CD4-positive, alpha-beta T cell treated with Interleukin-15 for 1 hour (primary cell): ENCODE data around the gene SLC22A14.
"Not testable (repeated sequence)": the region's sequence is repeated elsewhere in the genome, so short reads cannot be mapped to it uniquely, and the experiment has no call there.

ENCODE experiments used
- DNase-seq: peaks from one replicate; pipeline ENCODE4 v3.0.0-alpha.2; 2020

SLC22A14 gene, protein sequence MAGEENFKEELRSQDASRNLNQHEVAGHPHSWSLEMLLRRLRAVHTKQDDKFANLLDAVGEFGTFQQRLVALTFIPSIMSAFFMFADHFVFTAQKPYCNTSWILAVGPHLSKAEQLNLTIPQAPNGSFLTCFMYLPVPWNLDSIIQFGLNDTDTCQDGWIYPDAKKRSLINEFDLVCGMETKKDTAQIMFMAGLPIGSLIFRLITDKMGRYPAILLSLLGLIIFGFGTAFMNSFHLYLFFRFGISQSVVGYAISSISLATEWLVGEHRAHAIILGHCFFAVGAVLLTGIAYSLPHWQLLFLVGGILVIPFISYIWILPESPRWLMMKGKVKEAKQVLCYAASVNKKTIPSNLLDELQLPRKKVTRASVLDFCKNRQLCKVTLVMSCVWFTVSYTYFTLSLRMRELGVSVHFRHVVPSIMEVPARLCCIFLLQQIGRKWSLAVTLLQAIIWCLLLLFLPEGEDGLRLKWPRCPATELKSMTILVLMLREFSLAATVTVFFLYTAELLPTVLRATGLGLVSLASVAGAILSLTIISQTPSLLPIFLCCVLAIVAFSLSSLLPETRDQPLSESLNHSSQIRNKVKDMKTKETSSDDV

DNA sequence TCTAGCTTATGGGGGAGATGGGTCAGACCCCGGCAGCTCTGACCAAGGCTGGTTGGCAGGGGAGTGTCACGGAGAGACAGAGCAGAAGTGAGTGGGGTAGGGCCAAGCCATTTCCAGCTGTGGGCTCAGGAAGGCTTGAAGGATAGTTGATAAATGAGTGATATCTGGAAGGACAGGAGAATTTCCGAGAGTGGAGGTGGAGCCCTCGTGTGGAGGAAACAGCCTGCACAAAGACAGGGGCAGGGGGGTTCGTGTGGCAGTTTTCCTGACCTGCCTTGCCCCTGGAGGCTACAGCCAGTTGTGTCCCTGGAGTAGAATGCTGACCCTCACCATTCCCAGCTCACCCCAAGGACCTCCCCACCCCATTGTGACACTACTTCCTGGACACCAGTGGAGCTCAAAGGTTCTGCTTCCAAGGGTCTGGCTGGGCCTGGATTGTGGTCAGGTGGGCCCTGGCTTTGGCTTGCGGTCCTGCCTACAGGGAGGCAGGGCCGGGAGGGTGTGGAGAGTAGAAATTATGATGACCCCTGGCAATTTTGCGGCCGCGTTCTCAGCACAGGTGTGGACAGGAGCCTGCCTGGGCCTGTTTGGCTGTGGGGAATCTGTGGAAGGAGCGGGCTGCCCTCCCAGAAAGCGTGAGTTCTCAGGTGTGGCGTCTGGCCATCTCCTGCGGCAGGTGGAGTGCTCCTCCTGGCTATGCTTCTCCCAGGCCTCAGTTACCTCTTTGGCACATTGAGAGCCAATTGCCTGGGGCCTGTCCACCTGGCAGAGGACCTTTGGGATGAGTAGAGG is at the start of gene SLC22A14:
TSS of gene SLC22A14 (plus strand) at position 400 of the 792 bp plus-strand sequence. CDS start 23,733 bp downstream, outside the sequence.
- DNase-seq, result no peak

DNA sequence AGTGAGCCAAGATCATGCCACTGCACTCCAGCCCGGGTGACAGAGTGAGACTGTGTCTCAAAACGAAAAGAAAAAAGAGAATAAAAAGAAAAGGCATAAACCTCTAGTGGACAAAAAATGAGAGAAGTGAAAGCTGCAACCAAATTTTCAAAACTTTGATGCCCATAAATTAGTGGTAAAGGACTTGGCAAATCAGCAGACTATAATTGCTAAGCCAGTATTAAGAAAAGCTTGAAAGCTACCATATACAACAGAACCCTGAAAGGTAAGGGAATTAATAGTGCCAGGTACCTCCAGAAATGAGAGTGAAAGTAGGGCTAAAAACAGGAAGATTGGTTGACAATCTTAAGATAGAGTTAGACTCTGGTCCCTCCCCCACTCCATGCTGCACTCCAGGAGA is 49.4 kb upstream of the SLC22A14 start:
- DNase-seq, result no peak

DNA sequence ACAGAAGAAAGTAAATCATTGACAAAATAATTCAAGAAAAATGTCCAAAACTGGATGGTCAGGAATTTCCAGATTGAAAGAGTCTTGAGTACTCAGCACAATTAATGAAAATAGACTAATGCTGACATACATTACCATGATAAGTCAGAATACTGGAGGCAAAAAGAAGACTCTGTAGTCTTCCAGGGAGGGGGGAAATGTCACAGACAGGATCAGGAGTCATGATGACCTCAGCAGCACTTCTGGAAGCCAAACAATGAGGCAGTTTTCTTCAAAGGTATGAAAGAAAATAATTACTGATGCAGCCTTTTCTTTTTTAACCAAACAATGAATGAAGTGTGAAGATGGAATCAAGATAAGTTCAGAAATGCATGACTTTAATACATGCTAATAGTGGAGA is 46.6 kb upstream of the SLC22A14 start:
- no peak for DNase-seq

DNA sequence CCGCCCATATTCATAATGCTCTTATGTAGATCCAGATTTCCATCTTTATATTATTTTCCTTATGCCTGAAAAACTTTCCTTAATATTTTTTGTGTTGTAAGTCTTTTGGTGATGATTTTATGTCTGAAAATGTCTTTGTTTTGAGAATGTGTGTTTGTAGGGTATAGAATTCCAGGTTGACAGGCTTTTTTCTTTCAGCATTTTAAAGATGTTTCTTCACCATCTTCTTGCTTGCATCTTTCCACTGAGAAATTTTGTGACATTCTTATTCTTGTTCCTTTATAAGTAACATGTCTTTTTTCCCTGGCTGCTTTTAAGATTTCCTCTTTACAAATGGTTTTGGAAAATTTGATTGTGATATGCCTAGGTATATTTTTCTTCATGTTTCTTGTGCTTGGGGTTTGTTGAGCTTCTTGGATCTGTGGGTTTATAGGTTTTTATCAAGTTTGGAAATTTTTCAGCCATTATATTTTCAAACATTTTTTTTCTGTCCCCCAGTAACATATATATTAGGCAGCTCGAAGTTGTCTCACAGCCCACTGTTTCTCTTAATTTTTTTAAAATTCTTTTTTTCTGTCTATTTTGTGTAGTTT is 43.6 kb upstream of the SLC22A14 start:
- DNase-seq, result no peak

DNA sequence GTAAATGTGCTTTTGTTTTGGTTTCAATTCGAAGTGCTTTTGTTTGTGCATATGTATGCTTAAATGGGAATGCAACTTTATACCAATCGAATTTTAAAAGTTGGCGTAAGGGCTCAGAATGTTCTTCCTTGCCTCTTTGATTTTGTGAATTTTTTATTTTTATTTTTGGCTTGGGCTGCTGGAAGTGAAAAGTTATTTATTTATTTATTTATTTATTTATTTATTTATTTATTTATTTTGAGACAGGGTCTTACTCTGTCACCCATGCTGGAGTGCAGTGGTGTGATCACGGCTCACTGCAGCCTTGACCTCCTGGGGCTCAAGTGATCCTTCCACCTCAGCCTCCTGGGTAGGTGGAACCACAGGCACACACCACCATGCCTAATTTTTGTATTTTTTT is 39.3 kb upstream of the SLC22A14 start:
- DNase-seq, result not testable (repeated sequence)

DNA sequence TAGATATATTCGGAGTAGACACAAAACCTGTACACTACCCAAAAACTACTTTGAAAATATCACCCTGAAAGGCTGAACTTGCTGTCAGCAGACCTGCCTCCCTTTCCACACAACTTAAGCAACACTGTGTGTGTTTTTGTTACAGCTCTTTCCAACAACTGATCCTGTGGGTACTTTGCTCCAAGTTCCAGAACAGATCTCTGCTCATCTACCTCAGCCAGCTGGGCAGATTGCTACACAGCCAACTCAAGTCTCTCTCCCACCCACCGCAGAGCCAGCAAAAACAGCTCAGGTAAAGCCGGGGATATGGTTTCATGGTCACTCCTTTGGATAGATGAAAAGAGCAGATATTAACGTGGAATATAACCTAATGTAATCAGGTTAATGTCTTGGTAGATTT is 36.2 kb upstream of the SLC22A14 start:
- DNase-seq, result no peak

DNA sequence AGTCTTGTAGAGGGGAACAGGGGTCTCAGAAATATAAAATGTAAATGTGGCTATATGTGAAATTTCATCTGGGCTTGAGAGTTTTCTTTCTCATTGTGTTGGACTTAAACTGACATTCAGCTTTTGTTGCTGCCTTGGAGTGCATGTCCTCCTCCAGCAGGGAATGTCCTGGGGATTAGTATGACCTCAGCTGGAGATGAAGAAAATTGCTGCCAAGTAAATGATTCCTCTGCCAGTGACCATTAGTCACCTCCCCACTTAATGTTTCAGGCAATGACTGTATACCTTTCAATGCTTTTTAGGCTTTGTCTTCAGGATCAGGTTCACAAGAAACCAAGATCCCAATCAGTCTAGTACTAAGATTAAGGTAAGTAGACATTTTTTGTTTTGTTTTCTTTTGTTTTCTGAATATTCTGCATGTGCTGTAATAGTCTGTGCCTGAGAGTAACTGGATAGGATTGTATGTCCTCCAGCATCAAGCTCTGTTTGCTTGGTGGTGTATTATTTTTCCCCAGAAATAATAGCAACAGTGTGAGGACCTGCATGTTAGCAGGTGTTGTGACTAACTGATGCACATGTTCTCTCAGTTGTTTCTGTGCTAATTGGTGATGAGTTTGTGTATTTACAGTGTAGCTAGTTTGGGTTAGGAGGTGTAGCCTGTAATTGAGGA is 34.6 kb upstream of the SLC22A14 start:
- DNase-seq, result no peak

DNA sequence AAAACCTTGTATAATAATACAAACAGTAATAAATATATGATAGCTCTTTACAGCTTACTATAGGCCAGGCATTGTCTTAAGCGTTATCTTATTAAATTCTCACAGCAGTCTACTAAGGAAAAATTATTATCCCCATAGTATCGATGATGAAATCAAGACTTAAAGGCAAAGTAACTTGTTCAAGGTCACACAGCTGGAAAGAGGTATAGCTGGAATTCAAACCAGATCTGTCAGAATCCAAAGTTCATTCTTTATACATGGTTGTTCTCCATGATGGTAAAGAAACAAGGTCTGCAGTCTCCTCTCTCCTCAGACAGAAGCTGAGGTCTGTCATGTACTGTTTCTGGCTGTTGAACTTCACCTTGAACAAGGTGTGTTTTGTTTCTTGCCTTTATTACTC is 31.9 kb upstream of the SLC22A14 start:
- no peak for DNase-seq

DNA sequence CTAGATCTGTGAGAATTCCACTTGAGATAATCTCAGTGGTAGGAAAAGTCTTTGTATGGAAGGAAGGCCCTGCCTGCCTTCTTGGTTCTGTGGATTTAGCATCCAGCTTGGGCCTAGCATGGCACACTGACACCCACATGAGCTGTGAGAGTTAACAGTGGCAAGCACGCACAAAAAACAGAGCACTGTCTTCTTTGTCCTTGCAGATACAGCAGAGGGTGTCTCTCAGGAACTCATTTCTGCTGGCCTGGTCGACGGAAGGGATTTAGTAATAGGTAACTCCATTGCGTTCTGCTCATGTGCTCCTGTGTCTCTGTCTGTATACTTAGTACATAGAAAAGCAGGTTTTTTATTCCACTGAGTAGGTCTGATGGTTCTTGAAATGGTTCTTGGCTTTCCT is 30.9 kb upstream of the SLC22A14 start:
- DNase-seq, result no peak

DNA sequence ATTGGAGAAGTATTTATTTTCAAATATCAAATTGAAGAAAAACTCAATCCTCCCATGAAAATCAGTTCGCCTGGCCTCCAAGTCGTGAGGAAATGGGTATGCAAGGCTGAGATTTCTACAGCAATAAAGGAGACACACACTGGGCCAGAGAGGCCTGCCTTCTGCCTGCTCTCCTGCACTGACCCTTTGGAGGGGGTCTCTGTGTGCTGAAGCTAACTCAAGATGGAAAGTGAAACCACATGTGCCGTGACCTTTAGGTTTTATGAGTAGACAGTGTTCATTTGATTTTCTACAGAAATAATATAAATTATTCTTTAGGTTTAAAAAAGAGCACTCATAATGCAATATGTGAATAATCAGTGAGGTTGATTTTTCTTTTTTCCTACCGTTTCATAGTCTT is 28.4 kb upstream of the SLC22A14 start:
- no peak for DNase-seq

DNA sequence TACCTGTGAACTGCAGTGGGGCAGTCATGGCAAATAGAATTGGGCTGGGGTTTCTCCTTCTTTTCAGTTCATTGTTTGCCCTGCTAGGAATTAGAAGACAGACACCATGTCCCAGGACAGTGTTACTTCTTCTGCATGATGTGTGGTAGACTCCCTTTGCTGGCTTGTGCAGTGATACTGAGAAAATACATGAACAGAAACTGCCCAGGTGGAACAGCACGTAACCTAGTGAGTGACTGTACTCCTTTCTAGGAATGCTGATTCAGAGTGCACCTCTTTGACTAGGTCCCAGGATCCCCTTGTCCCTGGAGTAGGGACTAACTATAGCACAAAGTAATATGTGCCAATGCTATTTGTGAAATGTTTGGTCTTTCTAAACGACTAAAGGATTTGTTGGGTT is 27.2 kb upstream of the SLC22A14 start:
- no peak for DNase-seq

DNA sequence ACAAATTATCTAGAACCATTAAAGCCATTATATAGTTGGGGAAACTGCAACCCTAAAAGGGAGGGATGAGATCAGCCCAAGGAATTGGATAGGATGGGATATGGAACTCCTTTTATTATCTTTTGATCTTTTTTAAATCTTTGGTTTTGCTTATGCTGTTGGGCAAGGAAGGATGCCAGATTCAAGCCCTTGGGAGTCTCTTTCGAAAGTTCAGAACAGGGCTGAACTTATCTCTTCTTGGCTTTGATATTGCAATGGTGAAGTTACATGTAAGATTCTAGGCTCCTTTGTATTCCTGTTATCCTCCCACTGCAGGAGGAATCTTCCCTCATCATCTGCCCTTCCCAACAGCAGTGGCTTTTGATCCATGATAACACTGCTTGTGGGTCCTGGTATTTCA is 26.5 kb upstream of the SLC22A14 start:
- DNase-seq, result no peak

DNA sequence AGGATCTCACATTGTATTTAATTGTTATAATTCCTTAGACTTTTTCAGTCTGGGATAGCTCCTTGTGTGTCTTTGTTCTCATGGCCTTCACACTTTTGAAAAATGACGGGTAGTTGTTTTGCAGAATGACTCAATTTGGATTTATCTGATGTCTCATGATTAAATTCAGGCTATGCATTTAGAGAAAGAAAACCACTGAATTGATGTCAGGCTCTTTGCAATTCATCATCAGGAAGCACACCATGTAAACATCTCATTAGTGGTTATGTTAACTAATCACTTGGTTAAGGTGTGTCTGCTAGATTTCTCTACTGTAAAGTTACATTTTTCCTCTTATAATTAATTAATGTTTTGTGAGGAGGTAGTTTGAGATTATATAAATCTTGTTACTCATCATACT is 24.5 kb upstream of the SLC22A14 start:
- no peak for DNase-seq

DNA sequence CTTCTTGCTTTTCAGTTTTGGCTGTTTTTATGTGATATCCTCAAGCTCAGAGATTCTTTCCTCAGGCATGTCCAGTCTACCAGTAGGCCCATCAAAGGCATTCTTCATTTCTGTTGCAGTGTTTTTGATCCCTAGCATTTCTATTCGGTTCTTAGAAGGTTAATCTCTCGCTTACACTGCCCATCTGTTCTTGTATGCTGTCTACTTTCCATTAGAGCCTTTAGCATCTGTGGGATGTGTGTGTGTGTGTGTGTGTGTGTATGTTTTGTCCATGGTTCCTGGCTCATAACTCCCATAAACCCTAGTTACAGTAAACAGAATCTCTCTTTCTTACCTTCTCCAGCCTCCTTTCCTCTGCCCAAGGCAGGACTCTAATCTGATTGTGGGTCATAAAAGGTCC is 21.6 kb upstream of the SLC22A14 start:
- DNase-seq, result no peak

DNA sequence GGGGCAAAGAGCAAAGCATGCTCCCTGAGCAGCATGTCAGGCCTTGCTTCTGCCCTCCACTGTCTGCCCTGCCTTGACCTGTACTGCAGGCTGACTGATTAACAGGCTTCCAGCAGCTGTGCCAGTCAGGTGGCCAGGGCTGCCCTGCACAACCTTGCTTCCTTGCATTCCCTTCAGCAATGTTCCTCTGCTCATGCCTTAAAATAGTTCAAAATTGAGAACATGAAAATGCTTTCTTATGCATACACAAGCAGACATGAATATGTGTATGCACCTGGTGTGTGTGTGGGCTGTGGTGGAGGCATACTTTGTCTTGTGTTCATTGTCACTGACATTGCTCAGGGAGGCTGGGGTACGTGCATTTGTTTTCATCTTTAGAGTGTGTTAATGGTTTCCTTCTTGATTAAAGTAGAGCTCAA is 17.7 kb upstream of the SLC22A14 start:
- no peak for DNase-seq

DNA sequence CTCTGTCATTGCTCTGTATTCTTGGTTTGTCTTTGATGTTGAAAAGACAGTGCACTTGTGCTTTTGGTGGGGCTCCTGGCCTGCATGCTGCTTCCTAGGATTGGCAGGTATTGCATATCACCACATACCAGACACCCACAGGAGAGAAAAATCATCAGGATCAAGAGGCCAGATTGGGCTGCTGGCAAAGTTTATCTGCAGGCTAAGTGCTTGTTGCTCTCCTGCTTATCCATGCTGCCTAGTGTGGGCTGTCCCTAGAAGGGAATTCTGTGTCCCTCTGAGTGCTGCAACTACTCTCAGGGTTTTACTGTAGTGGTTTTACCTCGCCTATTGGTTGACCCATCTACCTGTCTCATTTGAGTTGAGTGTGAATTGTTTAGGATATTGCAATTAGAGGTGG is 17.3 kb upstream of the SLC22A14 start:
- no peak for DNase-seq

DNA sequence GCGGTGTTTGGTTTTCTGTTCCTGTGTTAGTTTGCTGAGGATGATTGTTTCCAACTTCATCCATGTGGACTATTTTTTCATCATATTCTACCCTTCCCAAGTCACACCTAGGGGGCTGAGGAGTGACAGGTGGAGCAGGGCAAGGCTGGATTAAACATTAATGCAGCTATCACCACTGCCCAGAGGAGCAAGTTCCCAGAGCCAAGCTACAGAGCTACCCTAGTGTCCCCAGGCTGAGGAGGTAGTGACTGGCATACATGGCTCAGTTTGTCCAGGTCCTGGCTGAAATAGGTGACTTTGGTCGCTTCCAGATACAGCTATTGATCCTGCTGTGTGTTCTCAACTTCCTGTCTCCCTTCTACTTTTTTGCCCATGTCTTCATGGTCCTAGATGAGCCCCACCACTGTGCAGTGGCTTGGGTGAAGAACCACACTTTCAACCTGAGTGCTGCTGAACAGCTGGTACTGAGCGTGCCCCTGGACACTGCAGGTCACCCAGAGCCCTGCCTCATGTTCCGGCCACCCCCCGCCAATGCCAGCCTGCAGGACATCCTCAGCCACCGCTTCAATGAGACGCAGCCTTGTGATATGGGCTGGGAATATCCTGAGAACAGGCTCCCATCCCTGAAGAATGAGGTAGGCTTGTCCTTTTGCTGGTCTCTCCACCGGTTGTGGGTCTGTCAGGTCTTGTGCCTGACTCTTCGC is 16.3 kb upstream of the SLC22A14 start, which contains the start of gene SLC22A13:
TSS of gene SLC22A13 (plus strand) at position 209 of the 704 bp plus-strand sequence. CDS start at position 258, 49 bp downstream.
- DNase-seq, result no peak

DNA sequence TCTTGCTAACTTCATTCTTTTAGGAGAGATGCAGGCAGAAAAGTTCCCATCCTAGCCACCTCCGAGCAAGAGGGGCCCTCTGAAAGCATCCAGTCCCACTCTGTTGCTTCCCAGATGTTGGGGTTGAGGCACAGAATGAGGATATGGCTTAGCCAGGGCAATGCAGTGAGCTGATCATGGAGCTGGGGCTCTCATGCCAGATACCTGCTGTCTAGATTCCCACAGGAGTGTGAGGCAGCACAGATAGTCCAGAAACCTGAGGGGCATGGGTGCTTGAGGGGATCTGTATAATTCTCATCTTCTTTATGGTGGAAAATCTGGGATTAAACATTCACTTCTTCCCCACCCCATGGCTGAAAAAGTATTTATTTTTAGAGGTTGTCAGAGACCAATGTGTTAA is 15.3 kb upstream of the SLC22A14 start:
- no peak for DNase-seq

DNA sequence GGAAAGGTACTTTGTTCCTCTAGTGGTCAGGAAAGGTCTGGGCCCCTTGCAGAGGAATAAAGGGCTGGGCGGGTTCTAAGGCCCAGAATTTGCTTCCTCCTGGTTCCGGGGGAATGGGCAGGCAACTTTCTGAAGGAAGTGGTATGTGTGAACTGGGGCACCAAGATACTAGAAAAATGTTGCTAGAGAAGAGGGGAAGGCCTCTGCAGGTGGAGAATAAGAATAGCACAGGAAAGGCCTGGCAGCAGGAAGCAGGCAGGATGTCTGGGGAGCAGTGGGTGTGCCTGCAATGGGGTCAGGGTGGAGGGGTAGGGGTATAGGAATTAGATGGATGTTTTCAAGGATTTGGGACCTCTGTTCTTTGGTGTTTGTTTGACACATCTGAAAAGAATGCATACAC is 14.4 kb upstream of the SLC22A14 start:
- no peak for DNase-seq

DNA sequence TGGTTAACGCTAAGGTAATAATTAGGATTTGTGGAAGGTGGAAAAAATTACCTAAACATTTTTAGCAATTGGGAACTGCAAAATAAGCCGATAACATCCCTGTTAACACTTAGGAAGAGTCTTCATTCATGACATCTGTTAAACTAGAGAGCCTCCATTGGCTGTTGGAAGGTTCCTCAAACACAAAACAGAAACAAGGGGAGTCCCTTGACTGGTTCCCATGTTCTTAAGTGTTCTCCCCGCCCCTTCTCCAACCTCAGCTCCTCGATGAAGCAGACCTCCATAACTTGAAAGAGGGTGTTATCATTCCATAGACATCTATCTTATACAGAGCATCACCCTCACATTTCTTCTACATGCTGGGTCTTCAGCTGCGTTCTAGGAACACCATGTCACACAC is 14.0 kb upstream of the SLC22A14 start:
- no peak for DNase-seq

DNA sequence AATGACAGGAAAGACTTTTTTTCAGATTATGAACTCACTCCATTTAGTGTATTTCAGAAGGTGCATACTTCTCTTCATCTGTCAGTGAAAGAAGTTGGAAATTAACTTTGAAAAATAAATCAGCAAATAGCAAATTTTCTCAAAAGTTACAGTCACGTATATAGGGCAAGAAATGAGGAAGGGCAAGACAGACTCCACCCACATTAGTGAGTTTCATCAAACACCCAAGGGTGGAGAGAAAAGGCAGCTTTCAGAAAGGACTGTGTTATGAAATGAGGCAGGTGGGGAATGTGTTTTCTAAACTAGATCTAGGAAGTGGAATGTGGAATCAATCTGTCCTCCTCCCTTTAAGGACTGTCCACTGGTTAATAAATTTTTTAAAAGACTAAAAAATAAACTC is 13.6 kb upstream of the SLC22A14 start:
- DNase-seq, result no peak

DNA sequence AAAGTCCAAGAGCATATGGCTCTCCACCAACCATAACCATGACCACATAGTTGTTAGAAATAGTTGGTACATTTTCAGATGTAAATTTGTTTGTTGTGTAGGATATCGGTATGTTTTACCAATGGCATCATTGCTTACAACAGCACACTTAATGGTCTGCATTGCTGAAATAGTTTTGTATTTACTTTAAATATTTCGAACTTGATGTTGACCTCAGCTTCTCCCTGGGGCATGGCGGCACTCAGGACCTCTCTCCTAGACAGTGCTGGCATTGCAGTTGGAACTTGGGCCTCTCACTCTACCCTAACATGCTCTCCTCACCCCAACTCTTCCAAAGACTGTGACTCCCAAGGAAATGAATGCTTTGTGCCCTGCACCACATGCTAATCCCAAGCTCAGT is 11.5 kb upstream of the SLC22A14 start:
- DNase-seq, result no peak
